Bronchial epithelial cell (primary cell): ENCODE data around the gene KRTAP5-2. TPM values are rescaled to one million over a fixed set of nuclear protein-coding genes. Genes with fewer than 3 reads are reported as not detected.

Experiments
- DNase-seq: peaks from one replicate; pipeline ENCODE4 v3.0.0-alpha.2; 2010; ENCODE audit warnings: low read depth
- FAIRE-seq: peaks from 2 replicates; lab custom pipeline; 2011; peaks lifted over from hg19 to GRCh38; lab: Jason Lieb, UNC
- H3K27me3 ChIP-seq: 2 replicates; pipeline ENCODE4 v1.5.1; 2011; ENCODE audit warnings: low read length; ENCODE audit not compliant: control insufficient read depth, insufficient read depth
- H3K36me3 ChIP-seq: 2 replicates; pipeline ENCODE4 v1.5.1; 2011; ENCODE audit warnings: low read length; ENCODE audit not compliant: control insufficient read depth, insufficient read depth
- H3K4me3 ChIP-seq: 2 replicates; pipeline ENCODE4 v1.5.1; 2011; ENCODE audit warnings: mild to moderate bottlenecking, low read depth, low read length, control low read depth
- total RNA-seq: library from RNA; depleted of rRNA; stranded (reverse); fragments of >200 nt; gene quantifications from 2 replicates; pipeline ENCODE4 v1.2.1, GENCODE V29; 2014
- TF ChIP-seq, protein P1 (sequence below): IDR thresholded peaks from 2 replicates; pipeline ENCODE4 v1.5.1; 2011; ENCODE audit warnings: mild to moderate bottlenecking, moderate library complexity, low read length, control low read depth, inconsistent platforms; ENCODE audit not compliant: insufficient read depth, severe bottlenecking

The KRTAP5-2 gene
- total RNA-seq, 1 donor from 2014 or later = not detected

DNA sequence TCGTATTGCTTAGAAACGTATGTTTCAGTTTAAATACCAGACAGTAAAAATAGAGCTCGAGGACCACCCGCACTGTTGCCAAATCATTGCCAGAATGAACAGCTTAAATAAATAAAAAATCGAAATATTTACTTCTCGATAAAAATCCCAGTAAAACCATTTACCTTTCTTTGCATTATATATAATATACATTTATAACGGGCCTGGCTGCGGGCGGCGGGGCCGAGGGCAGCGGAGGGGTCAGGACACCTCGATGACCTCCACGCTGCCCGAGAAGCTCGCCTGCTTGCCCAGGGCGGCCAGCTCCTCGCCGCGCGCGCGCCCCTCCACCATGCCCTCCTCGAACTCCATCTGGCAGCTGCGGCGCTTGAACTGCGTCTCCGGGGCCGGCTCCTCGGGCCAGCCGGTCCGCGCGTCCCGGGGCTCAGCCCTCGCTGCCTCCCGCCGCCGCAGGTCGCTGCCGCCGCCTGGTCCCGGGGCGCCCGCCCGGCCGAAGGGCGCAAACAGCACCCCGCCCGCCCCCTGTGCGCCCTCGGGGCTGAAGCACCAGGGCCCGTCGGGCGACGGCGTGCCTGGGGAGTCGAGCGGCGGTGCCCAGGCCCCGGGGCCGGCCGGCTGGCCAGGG is 41.7 kb downstream of the KRTAP5-2 start:
- no peaks in the 10 kb centered on the region for H3K27me3 ChIP-seq
- FAIRE-seq (no peak), DNase-seq (no peak)
- TF ChIP-seq, protein P1, sequence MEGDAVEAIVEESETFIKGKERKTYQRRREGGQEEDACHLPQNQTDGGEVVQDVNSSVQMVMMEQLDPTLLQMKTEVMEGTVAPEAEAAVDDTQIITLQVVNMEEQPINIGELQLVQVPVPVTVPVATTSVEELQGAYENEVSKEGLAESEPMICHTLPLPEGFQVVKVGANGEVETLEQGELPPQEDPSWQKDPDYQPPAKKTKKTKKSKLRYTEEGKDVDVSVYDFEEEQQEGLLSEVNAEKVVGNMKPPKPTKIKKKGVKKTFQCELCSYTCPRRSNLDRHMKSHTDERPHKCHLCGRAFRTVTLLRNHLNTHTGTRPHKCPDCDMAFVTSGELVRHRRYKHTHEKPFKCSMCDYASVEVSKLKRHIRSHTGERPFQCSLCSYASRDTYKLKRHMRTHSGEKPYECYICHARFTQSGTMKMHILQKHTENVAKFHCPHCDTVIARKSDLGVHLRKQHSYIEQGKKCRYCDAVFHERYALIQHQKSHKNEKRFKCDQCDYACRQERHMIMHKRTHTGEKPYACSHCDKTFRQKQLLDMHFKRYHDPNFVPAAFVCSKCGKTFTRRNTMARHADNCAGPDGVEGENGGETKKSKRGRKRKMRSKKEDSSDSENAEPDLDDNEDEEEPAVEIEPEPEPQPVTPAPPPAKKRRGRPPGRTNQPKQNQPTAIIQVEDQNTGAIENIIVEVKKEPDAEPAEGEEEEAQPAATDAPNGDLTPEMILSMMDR = no peak
- H3K36me3 ChIP-seq = no peaks in the 10 kb centered on the region
- no peak overlapping the region for H3K4me3 ChIP-seq

DNA sequence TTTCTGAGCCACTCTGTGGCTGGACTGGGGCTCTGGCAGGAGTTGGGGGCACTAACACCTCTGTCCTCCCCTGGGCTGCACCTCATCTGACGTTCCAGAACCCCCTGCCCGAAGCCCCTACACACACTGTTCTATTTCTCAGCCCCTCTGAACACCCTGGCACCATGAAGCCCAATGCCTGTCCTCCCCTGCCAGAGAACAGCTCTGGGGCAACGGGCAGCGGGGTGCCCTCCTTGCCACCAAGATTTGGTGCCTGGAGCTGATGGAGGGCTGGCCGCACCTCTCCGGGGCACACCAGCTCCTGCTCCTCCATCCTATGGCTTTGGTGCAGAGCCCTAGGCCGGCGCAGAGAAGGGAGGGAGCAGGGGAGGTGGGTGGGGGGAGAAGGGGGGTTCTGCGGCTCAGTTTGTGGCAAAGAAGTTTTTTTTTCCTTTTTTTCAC is 42.4 kb downstream of the KRTAP5-2 start:
- H3K36me3 ChIP-seq = no peaks in the 10 kb centered on the region
- no peak overlapping the region for H3K4me3 ChIP-seq
- FAIRE-seq (no peak), DNase-seq (no peak)
- TF ChIP-seq, protein P1 = no peak
- no peaks in the 10 kb centered on the region for H3K27me3 ChIP-seq

GRCh38 chr11:1554981-1555712 is 42.9 kb downstream of the KRTAP5-2 start:
- FAIRE-seq (no peak), DNase-seq (no peak)
- H3K4me3 ChIP-seq = no peak overlapping the region
- no peaks in the 10 kb centered on the region for H3K27me3 ChIP-seq
- no peaks in the 10 kb centered on the region for H3K36me3 ChIP-seq
- TF ChIP-seq, protein P1 = no peak

DNA sequence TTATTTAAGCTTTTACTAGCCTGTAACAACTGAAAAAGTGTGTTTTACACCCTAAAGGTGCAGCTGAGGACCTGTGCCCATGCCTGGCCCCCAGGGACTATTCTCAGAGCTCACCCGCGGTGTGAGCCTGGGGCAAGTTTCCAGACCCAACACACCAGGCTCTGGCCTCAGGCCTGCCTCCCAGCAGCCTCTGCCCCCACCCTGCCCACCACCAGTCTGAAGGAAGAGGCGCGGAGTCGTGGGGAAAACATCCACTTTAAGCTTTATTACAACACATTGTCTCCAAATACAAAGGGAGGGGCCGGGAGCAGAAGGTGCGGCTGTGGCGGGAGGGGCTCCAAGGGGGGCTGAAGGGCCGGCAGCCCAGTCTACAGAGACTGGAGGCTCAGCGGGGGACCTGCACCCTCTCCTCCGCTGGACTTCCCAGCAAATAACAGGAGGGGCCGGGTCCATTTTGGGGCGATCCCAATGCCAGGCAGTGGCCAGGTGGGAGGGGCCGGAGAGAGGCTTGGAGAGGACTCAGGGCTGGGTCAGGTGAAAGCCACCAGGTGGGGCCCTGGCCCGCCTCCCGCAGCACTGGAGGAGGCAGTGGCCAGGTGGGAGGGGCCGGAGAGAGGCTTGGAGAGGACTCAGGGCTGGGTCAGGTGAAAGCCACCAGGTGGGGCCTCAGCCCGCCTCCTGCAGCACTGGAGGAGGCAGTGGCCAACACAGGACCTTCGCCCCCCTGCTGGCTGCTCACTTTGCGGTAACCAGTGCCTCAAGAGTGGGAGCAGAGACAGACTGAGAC is 44.1 kb downstream of the KRTAP5-2 start:
- TF ChIP-seq, protein P1 = peak; percentile 30
- Histone ChIP-seq H3K27me3 (peaks cover 3% of the 10 kb centered on the region), H3K36me3 (no peaks in the 10 kb centered on the region), H3K4me3 (no peak overlapping the region)
- DNase-seq (no peak), FAIRE-seq (no peak)

- TF ChIP-seq, protein P1 = no peak
- H3K27me3 ChIP-seq = peaks cover 25% of the 10 kb centered on the region
- DNase-seq = no peak
- no peaks in the 10 kb centered on the region for H3K36me3 ChIP-seq
- no peak overlapping the region for H3K4me3 ChIP-seq
- FAIRE-seq = no peak
These were observed 48.5 kb downstream of the KRTAP5-2 start for GRCh38 chr11:1549338-1550330.
